ENCODE measurements around the gene TFB2M. TPM values are rescaled to one million over a fixed set of nuclear protein-coding genes. Genes with fewer than 3 reads are reported as not detected.

Gene TFB2M
- total RNA-seq, 2 experiments from 2014 or later = 8.0 to 9.0 TPM

DNA sequence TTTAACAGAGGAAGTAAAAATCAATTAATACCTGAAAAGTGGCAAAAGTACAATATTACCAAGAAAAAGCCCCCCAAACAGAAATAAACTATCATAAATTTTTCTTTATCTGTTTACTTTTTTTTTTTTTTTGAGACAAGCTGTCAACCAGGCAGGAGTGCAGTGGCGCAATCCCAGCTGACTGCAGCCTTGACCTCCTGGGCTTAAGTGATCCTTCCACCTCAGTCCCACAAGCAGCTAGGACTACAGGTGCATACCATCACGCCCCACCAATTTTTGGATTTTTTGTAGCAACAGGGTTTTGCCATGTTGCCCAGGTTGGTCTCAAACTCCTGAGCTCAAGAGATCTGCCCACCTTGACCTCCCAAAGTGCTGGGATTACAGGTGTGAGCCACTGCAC lies 8.0 kb downstream of the TFB2M start:
- peaks cover 74% of the 10 kb centered on the region for H3K36me3 Mint-ChIP-seq (ENCODE audit: low read depth)
- peak overlapping the region; percentile 10 for H3K27ac Mint-ChIP-seq
- Histone ChIP-seq H3K27me3 (ENCODE audit: control insufficient read depth in 1 of 2, insufficient read depth in 2 of 2, low read length in 2 of 2) (no peaks in the 10 kb centered on the region), H3K36me3 (ENCODE audit: insufficient read depth, low read length) (peaks cover 60% of the 10 kb centered on the region), H3K27ac (ENCODE audit: low read depth in 1 of 2, low read length in 2 of 2) (no peak overlapping the region), H3K9me3 (ENCODE audit: control insufficient read depth in 1 of 2, insufficient read depth in 1 of 2, low read length in 2 of 2) (no peaks in the 10 kb centered on the region), H3K4me3 (ENCODE audit: low read length) (no peak overlapping the region), H3K4me1 (ENCODE audit: insufficient read depth, low read length) (peaks cover 3% of the 10 kb centered on the region)
- H3K4me3 Mint-ChIP-seq = no peak overlapping the region
- CTCF ChIA-PET = no interaction called here
- TF ChIP-seq, protein P1, sequence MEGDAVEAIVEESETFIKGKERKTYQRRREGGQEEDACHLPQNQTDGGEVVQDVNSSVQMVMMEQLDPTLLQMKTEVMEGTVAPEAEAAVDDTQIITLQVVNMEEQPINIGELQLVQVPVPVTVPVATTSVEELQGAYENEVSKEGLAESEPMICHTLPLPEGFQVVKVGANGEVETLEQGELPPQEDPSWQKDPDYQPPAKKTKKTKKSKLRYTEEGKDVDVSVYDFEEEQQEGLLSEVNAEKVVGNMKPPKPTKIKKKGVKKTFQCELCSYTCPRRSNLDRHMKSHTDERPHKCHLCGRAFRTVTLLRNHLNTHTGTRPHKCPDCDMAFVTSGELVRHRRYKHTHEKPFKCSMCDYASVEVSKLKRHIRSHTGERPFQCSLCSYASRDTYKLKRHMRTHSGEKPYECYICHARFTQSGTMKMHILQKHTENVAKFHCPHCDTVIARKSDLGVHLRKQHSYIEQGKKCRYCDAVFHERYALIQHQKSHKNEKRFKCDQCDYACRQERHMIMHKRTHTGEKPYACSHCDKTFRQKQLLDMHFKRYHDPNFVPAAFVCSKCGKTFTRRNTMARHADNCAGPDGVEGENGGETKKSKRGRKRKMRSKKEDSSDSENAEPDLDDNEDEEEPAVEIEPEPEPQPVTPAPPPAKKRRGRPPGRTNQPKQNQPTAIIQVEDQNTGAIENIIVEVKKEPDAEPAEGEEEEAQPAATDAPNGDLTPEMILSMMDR (IDR thresholded peaks at IDR 0.05) = no peak
- no peaks in the 10 kb centered on the region for H3K27me3 Mint-ChIP-seq
- DNase-seq = no peak
- peaks cover 18% of the 10 kb centered on the region for H3K4me1 Mint-ChIP-seq (ENCODE audit: low read depth)
- POLR2A ChIA-PET = no interaction called here
- no peaks in the 10 kb centered on the region for H3K9me3 Mint-ChIP-seq
- no peak for ATAC-seq (ENCODE audit: poor library complexity)
- intact Hi-C loops (cut with DNase I, micrococcal nuclease) = no loop called here

DNA sequence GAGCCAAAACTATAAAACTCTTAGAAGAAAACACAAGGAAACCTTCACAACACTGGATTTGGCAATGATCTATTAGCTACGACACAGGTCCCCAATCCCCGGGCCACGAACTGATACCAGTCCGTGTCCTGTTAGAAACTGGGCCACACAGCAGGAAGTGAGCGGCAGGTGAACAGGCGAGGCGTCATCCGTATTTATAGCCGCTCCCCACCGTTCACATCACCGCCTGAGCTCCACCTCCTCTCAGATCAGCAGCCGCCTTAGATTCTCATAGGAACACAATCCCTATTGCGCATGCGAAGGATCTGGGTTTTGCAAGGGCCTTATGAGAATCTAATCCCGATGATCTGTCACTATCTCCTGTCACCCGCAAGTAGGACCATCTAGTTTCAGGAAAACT lies 11.9 kb downstream of the TFB2M start:
- Histone ChIP-seq H3K4me3 (ENCODE audit: low read length) (no peak overlapping the region), H3K27ac (ENCODE audit: low read depth in 1 of 2, low read length in 2 of 2) (no peak overlapping the region), H3K36me3 (ENCODE audit: insufficient read depth, low read length) (peaks cover 73% of the 10 kb centered on the region), H3K27me3 (ENCODE audit: control insufficient read depth in 1 of 2, insufficient read depth in 2 of 2, low read length in 2 of 2) (no peaks in the 10 kb centered on the region), H3K9me3 (ENCODE audit: control insufficient read depth in 1 of 2, insufficient read depth in 1 of 2, low read length in 2 of 2) (no peaks in the 10 kb centered on the region), H3K4me1 (ENCODE audit: insufficient read depth, low read length) (no peaks in the 10 kb centered on the region)
- no peaks in the 10 kb centered on the region for H3K27me3 Mint-ChIP-seq
- TF ChIP-seq, protein P1 (IDR thresholded peaks at IDR 0.05) = no peak
- no peak overlapping the region for H3K4me3 Mint-ChIP-seq
- peaks cover 94% of the 10 kb centered on the region for H3K36me3 Mint-ChIP-seq (ENCODE audit: low read depth)
- intact Hi-C loops (cut with DNase I, micrococcal nuclease) = no loop called here
- ChIA-PET POLR2A (no interaction called here), CTCF (interaction anchor here (0.6 kb wide), 1 partner anchor 146 kb away, joined by 3 read pairs; no protein-coding TSS in a partner anchor)
- H3K27ac Mint-ChIP-seq = no peak overlapping the region
- peaks cover 4% of the 10 kb centered on the region for H3K4me1 Mint-ChIP-seq (ENCODE audit: low read depth)
- H3K9me3 Mint-ChIP-seq = no peaks in the 10 kb centered on the region
- ATAC-seq (ENCODE audit: poor library complexity) = no peak
- DNase-seq = no peak

DNA sequence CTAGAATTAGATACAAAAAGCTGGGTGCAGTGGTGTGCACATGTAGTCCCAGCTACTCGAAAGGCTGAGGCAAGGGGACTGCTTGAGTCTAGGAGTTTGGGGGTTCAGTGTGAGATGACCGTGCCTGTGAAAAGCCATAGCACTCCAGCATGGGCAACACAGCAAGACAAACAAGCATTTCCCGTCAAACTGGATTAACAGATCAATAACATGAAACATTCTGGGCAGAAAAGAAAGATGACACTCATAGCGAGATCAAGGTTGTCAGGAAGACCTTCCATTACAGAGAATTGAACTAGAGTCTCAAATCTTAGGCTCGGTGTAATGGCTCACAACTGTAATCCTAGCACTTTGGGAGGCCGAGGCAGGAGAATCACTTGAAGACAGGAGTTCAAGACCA lies 14.0 kb downstream of the TFB2M start:
- ATAC-seq (ENCODE audit: poor library complexity) (no peak), DNase-seq (no peak)
- POLR2A ChIA-PET = no interaction called here
- Histone ChIP-seq H3K9me3 (ENCODE audit: control insufficient read depth in 1 of 2, insufficient read depth in 1 of 2, low read length in 2 of 2) (no peaks in the 10 kb centered on the region), H3K4me3 (ENCODE audit: low read length) (no peak overlapping the region), H3K36me3 (ENCODE audit: insufficient read depth, low read length) (peaks cover 83% of the 10 kb centered on the region), H3K27ac (ENCODE audit: low read depth in 1 of 2, low read length in 2 of 2) (no peak overlapping the region), H3K27me3 (ENCODE audit: control insufficient read depth in 1 of 2, insufficient read depth in 2 of 2, low read length in 2 of 2) (no peaks in the 10 kb centered on the region), H3K4me1 (ENCODE audit: insufficient read depth, low read length) (no peaks in the 10 kb centered on the region)
- intact Hi-C loops (cut with DNase I, micrococcal nuclease) = no loop called here
- Mint-ChIP-seq H3K27me3 (no peaks in the 10 kb centered on the region), H3K4me3 (no peak overlapping the region), H3K36me3 (ENCODE audit: low read depth) (peaks cover 90% of the 10 kb centered on the region), H3K9me3 (no peaks in the 10 kb centered on the region), H3K27ac (no peak overlapping the region), H3K4me1 (ENCODE audit: low read depth) (peaks cover 4% of the 10 kb centered on the region)
- TF ChIP-seq, protein P1 (IDR thresholded peaks at IDR 0.05) = no peak
- CTCF ChIA-PET = no interaction called here
